Fibroblast of the conjunctiva (primary cell): ENCODE measurements around the gene EFCAB3.
A peak's percentile ranks its signal among the peaks of the same experiment; 100 is the strongest.
"Not testable (repeated sequence)": the region's sequence is repeated elsewhere in the genome, so short reads cannot be mapped to it uniquely, and the experiment has no call there.

Experiments used
- DNase-seq: peaks from one replicate; pipeline ENCODE4 v3.0.0-alpha.2; 2010; ENCODE audit warnings: low read depth

The EFCAB3 gene

DNA sequence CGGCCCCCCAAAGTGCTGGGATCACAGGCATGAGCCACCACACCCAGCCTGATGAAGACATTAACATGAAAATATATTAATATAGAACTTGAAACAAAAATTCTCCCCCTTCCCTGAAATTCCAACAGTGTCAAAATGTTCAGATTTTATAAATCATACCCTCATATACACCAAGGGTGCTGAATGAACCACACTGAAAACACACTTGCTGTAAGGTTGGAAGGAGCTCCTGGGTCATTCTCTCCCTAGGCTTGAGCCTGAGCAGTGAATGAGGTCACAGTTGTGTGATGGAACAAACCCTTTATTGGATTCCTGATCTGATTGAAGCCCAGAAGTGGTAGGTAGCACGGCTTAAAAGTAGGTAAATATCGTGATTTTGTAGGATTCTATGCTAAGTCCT is at the start of gene EFCAB3:
EFCAB3 (plus strand) TSS at position 301 of the 400 bp plus-strand sequence. CDS start 2,427 bp downstream, outside the sequence.
- no peak for DNase-seq

DNA sequence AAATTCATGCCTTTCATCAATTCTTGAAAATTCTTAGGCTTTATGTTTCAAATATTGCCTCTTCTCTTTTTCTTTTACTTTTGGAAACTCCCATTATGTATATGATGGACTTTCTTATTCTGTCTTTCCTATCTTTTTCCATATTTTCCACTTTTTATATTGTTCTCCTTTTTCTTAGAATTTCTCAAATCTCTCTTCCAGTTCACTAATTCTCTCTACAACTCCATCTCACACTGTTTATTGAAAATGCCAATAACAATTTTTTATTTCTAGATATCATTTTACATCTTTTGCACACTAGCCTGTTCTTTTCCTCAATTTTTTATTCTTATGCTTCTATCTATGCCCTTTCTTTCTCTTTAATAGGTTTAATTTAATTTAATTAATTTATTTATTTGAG is 43.8 kb upstream of the EFCAB3 start:
- no peak for DNase-seq

DNA sequence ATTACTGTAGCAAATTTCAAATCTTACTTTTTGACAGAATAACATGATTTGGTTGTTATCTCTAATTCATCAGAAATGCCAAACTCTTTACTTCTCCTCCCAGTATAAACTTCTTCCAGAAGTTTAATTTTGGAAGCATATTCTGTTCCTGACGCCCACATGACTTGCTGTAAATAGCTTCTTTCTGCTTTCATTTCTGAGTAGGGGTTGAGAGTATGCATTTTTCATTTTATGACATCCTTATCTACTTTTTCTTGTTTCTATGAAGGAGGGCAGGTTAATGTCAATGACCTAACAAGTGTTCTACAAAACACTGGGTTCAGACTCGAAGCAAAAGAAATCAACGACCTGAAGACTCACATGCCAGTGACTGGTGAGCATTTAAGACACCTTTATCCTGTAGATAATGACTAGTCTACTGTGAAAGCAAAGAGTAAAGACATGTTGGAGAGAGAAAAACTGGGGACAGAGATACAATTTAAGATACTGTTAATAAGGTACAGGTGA is 36.5 kb upstream of the EFCAB3 start:
- no peak for DNase-seq

DNA sequence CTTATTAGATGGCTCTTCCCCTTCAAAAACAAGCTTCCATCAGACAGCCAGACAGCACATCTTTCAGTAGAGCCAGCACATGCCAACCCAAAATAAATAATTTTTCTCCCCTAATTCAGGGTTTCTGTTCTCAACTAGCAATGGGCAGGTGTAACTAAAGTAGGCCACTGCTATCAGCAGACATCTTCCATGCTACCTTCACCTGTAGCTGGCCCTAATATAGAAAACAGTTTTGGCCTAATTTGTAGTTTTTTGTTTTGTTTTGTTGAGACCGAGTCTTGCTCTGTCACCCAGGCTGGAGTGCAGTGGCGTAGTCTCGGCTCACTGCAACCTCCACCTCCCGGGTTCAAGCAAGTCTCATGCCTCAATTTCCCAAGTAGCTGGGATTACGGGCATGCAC is 29.2 kb upstream of the EFCAB3 start:
- no peak for DNase-seq

DNA sequence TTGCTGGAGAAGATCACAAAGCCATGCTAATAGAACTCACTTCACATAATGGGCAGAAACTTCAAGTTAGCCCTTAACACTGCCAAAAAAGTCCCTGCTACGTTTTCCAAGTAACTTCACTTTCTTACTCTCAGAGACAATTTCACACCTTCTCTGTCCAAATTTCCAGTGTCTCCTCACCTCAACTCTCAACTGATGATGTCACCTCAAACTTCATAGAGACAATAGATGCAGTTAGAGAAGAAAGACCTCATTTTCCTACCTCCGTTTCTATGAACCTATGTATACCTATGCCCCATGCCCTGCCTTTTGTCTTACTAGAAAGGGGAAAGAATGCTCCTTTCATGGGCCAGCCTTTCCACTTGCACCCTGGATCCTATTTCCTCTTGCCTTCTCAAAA is 14.2 kb upstream of the EFCAB3 start:
- DNase-seq, result no peak

DNA sequence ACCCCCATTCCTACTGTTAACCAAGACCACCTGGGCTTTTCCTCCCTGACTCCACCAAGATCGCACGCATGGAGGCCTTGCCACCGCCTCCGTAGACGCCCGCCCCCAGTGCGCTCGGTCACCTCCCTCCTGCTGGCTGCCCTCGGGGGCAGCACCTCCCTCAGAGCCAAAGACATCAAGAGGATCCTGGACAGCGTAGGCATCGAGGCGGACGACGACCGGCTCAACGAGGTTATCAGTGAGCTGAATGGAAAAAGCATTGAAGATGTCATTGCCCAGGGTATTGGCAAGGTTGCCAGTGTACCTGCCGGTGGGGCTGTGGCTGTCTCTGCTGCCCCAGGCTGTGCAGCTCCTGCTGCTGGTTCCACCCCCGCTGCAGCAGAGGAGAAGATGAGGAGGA is 1.2 kb downstream of the EFCAB3 start:
- DNase-seq, result no peak

DNA sequence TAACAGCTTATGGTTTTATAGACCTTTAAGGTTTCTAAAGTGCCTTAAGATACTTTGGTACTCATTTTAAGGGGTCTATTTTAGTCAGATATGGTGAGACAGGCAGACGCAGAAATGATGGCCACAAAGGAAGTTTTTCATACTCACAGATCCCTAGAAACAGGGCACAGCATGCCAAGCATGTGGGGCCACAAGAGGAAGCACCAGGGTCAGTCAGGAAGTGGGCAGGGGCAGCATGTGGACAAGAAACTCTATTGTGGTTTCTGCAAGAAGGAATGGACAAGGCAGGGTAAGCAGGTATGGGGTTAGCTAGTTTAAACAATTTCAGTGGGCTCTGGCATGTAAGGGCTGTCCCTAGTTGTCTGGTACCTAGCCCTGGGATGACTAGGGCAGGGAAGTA is 8.5 kb downstream of the EFCAB3 start:
- no peak for DNase-seq

DNA sequence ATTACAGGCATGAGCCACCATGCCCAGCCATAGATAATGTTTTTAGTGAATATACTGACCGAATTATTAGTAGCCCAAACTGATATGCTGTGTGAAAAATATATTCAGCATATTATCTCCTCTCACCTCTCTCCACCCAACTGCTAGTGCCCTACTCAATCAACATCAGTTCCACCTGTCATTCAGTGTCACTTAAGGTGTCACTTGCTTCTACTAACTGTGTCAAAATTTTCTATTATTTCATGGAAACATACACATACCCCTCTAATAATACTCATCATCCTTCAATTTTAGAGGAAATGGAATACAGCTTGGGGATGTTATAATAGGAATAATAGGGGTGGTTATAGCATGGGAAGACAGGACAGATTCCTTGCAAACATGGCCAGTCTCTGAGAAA is 12.6 kb downstream of the EFCAB3 start:
- no peak for DNase-seq

DNA sequence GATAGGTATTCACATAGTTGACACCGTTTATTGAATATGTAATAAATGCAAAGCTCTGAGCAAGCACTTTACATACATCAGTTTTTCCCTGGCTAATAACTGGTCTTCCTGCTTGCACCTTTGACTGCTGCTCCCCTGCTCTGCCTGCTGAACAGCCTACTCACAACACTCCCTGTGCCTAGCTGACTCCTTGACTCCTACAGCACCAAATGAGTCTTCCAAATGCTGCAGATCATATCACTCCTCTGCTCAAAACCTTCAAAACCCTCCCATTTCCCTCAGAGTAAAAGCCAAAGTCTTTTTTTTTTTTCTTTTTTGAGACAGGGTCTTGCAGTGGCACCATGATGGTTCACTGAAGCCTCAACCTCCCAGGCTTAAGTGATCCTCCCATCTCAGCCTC is 18.5 kb downstream of the EFCAB3 start:
- DNase-seq, result no peak

DNA sequence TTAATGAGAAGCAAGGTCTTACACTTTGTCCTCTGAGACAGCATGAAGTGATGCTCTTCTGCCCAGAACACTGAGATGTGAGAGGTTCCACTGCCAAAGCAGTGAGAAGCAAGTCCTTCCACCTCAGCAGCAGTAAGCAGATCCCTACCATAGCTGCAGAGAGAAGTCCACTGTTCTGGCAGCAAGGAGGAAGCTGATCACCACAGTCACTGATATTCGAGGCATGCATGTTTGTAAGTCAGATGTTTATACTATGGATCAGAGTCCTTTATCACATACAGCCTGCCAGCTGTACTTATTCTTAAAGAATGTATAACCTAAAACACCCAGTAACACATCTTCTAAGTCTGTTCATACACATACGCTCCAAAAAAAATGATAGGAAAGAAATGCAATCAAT is 25.1 kb downstream of the EFCAB3 start:
- no peak for DNase-seq

DNA sequence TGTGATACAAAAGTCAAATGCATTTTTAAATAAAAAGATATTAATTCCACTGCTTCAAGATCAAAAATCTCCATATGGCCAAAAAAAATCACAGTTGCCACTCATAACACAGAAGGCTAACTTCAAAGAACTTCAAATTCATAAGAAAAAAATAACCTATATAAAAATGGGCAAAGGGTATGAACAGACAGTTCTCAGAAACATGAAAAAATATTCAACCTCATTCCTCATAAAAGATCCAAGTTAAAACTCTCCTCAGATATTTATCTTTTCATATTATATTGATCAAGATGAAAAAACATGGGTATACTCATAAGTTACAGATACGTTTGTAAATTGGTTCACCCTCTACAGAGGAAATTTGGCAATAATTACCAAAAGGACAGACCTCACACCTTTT is 32.7 kb downstream of the EFCAB3 start:
- DNase-seq, result not testable (repeated sequence)

DNA sequence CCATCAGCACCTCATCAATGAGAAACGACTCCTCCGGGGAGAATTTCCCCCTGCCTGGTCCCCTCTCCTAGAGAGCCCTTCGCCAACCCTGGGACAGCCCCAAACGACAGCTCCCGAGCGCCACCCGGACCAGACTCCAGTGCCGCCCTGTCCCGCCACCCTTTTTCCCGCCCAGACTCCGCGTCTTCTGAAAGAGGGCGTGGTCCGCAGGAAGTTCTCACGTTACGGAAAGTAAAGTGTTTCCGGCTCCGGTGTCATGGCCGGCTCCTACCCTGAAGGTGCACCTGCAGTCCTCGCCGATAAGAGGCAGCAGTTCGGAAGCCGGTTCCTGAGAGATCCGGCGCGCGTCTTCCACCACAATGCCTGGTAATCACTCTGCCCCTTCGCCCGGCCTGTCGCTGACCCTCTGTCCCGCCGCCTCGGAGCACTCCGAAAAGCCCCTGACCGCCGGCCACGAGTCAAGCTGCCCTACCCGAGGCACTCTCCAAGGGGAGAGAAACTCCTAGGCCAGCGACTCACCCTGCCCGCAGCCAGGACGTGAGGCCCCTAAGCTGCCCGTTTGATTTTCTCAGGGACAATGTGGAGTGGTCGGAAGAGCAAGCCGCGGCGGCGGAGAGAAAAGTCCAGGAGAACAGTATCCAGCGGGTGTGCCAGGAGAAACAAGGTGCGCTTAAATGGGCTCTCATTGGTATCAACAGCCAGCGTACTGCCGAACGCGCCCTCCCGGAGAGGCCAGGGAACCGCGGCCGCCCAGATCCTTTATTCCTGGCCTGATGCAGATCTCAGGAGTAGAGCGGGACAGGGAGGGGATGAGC is 43.5 kb downstream of the EFCAB3 start, which contains the start of gene METTL2A:
METTL2A (plus strand) TSS at position 251 of the 815 bp plus-strand sequence; CDS start at position 257, 6 bp downstream.
- peak; percentile 70 for DNase-seq

DNA sequence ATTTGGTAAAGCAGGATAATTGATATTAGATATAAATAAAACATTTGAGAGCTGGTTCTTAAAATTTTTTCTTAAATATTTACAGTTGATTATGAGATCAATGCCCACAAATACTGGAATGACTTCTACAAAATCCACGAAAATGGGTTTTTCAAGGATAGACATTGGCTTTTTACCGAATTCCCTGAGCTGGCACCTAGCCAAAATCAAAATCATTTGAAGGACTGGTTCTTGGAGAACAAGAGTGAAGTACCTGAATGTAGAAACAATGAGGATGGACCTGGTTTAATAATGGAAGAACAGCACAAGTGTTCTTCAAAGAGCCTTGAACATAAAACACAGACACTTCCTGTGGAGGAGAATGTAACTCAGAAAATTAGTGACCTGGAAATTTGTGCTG is 45.9 kb downstream of the EFCAB3 start:
- DNase-seq, result not testable (repeated sequence)

DNA sequence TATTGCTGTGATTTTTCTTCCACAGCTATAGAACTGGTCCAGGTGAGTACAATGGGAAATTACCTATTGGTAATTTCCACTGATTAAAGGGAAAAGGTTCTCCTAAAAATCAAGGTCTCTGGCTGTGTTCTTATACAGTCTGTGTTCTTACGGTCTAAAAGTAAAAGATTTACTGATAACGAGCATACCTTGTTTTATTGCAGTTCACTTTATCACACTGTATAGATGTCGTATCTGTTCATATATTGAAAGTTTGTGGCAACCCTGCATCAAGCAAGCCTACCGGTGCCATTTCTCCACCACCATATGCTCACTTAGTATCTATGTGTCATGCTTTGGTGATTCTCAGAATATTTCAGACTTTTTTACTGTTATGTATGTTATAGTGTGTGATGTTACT is 54.9 kb downstream of the EFCAB3 start:
- not testable (repeated sequence) for DNase-seq

DNA sequence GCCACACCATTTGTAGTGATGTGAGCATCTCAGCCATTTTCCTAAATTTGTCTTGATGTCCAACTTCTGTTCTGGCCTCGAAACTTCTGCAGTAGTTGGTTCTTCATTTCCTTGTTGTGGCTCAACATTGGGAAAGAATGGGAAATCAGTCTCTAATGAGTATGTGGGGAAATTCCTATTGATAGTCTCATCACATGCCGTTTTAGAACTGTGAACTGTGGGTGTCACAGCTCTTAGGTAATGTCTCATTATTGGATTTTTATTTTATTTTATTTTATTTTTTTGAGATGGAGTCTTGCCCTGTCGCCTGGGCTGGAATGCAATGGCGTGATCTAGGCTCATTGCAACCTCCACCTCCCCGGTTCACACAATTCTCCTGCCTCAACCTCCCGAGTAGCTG is 60.8 kb downstream of the EFCAB3 start:
- DNase-seq, result not testable (repeated sequence)

DNA sequence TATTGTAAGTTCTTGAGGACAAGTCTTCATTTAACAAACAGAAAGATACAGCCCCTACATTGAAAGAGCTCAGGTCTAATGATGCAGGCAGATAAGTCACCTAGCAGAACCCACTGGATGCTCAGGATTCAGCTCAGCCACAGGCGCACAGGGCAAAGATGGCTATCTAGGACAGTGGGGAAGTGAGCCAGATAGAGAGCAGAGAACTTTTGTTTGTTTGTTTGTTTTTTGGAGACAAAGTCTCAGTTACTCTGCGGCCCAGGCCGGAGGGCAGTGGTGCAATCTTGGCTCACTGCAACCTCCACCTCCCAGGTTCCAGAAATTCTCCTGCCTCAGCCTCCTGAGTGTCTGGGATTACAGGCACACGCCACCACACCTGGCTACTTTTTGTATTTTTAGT is 63.7 kb downstream of the EFCAB3 start:
- no peak for DNase-seq

DNA sequence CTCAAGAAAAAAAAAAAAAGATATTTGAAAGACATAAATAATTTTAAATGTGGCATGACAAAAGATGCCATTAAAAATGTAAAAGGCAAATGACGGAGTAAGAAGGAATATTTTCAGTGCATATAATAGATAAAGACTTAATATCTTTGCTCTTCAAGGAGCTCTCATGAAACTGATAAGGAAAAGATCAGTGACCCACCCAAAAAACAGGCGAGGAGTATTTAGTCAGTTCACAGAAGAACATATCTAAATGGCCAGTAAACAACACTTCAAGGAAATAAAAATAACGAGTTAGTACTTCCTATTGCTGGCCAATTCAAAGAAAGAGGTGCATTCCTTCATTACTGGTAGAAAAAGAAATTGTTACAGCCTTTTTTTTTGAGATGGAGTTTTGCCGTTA is 65.4 kb downstream of the EFCAB3 start:
- not testable (repeated sequence) for DNase-seq

DNA sequence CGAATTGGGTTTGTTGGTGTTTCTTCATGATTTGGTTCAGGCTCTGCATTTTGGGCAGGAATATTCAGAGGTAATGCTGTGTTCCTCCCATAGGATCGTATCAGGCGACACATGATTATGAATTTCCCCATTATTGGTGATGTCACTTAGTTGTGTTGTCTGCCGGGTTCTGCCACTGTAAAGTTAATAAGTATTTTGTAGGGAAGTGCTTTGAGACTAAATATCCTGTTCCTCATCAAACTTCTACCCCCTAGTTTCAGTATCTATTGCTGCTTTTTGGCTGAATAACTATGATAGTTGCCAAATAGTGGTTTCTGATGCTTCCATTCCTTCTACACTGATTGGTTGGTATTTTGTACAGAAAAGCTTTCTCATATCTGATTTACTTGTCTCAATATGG is 71.8 kb downstream of the EFCAB3 start:
- not testable (repeated sequence) for DNase-seq

DNA sequence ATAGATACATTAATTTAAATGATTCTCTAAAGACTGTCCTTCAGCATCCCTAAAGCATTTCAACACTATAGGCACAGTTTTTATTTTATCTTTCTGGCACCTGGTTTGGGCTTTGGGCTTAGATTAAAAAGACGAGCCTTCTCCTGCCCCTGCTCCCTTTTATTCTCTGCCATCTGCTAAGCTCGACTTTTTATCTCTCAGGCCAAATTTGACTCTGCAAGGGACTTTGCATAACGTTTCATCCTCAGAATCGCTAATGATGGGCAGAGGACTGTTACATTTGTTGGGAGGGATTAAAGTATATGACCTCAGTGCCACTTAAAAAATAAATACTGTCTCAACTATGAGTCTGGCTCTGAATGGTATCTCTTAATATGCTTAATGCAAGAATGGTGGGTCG is 72.7 kb downstream of the EFCAB3 start:
- DNase-seq, result not testable (repeated sequence)

DNA sequence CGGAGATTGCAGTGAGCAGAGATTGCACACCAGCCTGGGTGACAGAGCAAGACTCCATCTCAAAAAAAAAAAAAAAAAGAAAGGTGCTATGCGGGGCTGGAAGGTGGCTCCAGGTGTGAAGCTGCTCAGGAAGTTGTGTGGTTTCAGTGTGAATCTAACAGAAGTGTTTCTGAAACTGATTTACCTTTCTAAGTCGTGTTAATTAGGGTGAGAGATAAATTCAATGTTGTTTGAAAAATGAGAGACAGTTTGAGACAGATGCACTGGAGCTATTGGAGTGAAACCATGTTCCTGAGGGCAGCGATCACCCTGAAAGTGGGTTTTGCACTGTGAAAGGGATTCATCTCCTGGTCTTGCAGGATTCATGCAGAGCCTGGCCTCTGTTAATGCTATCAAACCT is 73.3 kb downstream of the EFCAB3 start:
- not testable (repeated sequence) for DNase-seq

DNA sequence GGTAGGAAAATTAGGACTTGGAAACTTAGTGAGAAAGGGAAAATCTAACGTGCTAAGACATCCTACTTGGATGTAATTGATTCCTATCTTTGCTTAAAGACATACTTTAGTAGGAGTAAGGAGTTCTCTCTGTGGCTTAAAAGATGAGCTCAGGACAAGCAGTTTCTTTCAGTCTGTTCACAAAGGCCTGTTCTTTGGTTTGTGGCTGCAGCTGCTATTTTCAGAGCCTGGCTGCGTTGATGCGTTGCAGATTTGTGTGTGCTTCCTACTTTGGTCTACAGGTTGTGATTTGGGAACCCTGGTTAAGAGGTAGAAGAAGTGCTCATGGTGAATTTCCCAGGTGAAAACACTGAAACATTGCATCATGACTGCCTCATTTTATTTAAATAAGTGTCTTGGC is 73.8 kb downstream of the EFCAB3 start:
- not testable (repeated sequence) for DNase-seq

DNA sequence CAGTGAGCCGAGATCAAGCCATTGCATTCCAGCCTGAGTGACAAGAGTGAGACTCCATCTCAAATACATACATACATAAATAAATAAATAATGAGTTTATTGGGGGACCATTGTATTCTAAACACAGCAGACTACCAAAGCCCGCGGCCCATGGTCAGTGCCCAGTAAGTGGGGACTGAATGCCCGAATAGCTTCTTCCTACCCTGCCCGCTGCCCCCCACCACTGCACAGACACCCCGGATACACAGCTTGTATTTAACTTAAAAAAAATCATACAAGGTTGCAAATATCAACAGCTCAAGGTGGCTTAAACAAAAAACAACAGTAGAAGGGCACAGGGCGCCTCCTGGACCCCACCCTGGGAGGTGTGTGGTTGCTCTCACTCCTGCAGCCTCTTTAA is 75.7 kb downstream of the EFCAB3 start:
- DNase-seq, result no peak

DNA sequence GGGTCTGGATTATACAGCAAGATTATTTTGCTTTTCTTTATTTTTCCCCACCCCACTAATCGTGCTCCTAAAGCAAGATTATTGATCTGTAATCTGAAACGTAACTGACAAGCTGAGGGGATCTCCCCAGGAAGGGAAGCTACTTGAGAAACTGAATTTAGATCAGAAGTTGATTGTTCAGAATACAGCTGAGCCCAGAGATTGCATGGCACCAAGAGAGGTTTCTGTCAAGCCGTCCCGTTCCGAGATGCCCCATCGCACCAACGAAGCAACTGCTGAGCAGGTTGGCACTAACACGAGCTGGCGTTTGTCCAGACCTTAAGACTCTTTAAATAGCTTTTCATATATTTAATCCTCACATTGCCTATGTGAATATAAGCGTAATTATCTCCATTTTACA is 78.1 kb downstream of the EFCAB3 start:
- not testable (repeated sequence) for DNase-seq

DNA sequence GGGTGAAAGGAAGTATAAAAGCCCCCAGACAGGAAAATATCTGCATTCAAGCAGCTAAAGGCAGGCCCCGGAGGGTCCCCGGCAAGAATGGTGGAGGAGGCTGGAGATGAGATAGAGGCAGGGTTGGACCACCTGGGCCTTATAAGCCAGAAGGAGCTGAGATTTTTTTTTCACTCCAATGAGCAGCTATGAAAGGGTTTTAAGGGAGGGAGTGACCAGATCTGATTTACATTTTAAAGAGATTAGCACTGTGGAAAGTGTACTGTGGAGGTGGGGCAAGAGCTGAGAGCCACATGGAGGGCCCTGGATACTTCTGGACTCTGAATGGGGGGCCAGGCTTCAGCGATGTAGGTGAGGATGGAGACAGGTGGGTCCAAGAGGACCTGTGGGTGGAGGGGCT is 84.1 kb downstream of the EFCAB3 start:
- not testable (repeated sequence) for DNase-seq
